ENCODE results near the gene CSTPP1.

GRCh38 chr11:47004595-47005033, 68.1 kb downstream of the CSTPP1 start:
- TF ChIP-seq TCF4 (CRISPR knock-in tag; IDR thresholded peaks at IDR 0.05; ENCODE audit: borderline replicate concordance) (peak; percentile 93), ZFP30 (CRISPR knock-in tag; IDR thresholded peaks at IDR 0.05) (0 out of 2 replicates have a peak, but pooled peaks have one; percentile 8)
